ENCODE measurements around the gene ACVR1C.

GRCh38 chr2:157620956-157621355 lies 7.7 kb downstream of the ACVR1C start:
- TF ChIP-seq EZH2phosphoT487 (IDR thresholded peaks at IDR 0.05; ENCODE audit: low read depth) (no peak), CTCF (IDR thresholded peaks at IDR 0.05; ENCODE audit: low read depth, low read length) (no peak)
